HG03060 (cell line): ENCODE measurements around the gene HGFAC.

ENCODE experiments used
- ATAC-seq: cut with Tn5 transposase; IDR thresholded peaks from one replicate; pipeline ENCODE4 v1.9.1; 2021; ENCODE audit warnings: low read depth, moderate number of reproducible peaks; ENCODE audit not compliant: unreplicated experiment

Gene HGFAC

DNA sequence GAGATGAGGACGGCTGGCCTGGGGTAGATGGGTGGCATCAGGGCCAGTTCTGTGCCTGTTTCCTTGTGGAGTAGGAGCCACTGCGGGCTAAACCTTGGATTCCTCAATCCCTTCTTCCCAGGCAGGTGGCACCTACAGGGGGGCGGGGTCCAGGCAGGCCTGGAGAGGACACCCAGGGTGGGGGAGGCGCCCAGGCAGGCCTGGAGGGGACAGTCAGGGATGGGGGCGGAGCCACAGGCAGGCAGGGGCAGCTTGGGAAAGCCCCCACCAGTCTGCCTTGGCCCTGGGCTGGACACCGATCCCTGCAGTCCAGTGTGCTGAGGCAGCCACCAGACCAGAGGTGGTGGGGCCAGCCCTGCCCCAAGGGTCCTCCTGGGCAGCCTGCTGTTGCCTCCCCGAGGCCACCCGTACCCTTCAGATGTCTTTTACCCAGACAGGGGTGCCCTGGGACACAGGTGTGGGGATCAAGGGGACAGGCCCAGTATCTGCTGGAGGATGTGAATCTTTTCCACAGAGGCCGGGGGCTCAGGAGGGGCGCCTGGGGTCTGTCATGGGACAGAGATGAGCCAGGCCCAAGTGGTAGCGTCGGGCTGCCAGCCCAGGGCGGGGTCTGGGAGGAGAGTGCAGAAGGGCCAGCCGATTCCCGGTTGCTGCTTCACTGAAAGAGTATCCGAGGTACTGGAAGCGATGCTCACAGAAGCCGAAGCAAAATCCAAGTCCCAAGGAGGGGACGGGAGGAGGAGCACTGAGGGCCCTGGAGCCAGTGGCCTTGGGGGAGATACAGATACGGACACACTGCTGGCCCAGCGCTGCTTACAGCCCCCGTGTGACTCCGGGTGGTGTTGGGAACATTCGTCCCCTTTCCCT lies 56.0 kb downstream of the HGFAC start:
- no peak for ATAC-seq

DNA sequence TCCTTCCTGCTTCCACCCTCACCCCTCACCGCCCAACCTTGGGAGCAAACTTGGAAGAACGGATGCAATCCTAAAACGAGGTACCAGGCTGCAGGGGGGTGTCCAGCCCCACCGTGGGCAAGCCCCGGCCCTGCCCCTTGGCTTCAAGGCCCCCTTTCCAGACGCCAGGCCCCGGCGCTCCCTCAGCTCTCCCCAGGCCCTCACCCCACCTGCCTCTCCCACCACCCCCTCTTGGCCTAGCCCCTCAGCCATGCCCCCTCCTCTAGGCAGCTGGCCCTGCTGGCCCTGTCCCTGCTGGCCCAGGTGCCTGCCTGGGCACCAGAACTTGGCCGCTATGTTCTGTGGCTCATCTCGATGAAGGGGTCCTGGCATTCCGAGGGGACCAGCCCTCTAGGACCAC lies 56.6 kb downstream of the HGFAC start:
- ATAC-seq, result no peak
